Mucosa of descending colon (tissue), 3 donors: ENCODE results near the gene EEPD1. TPM values are rescaled to one million over a fixed set of nuclear protein-coding genes. Genes with fewer than 3 reads are reported as not detected.

Source experiments
- ATAC-seq: fragments of 200-7000 bp; cut with Tn5 transposase; one replicate; pipeline ENCODE4 v1.9.1; 2020; ENCODE audit warnings: mild to moderate bottlenecking, moderate library complexity
- DNase-seq, 3 donors: peaks; one replicate each; pipeline ENCODE4 v3.0.0-alpha.2; 2020
- H3K36me3 ChIP-seq: fragments of 200-600 bp; one replicate; pipeline ENCODE4 v1.8.0; 2021; ENCODE audit warnings: low read depth, mild to moderate bottlenecking
- H3K4me1 ChIP-seq: fragments of 200-600 bp; one replicate; pipeline ENCODE4 v1.8.0; 2021; ENCODE audit warnings: low read depth, mild to moderate bottlenecking
- H3K4me3 ChIP-seq: fragments of 200-600 bp; one replicate; pipeline ENCODE4 v1.8.0; 2021; ENCODE audit warnings: mild to moderate bottlenecking
- H3K9me3 ChIP-seq: fragments of 200-600 bp; one replicate; pipeline ENCODE4 v1.8.0; 2021; ENCODE audit warnings: mild to moderate bottlenecking
- intact Hi-C, 2 donors: fragments of 100-400 bp; cut with DNase I in 1 of 2; cut with micrococcal nuclease in 1 of 2; formaldehyde crosslinking; loops; one replicate each; pipeline versions ENCODE4 v1.11.0 to v1.11.1; 2022; cut with DNase I, micrococcal nuclease
- total RNA-seq, 3 donors: library from RNA; stranded (reverse); fragmentation: NEBNext Ultra II Directional in 2 of 3; extraction: Animal tissue kit (Norgen Biotek cat#: 25700) in 2 of 3; gene quantifications; one replicate each; pipeline versions ENCODE4 v1.2.1 to v1.2.4, GENCODE V29; 2021 to 2023
- TF ChIP-seq, protein P1 (sequence below): fragments of 200-600 bp; IDR thresholded peaks from one replicate; pipeline ENCODE4 v1.8.0; 2022; ENCODE audit warnings: antibody characterized with exemption, mild to moderate bottlenecking
- donor health status: DM: no; HTN: no; CAD: no; lungs with moderate emphysema.
- donor health status: DM: no; HTN: no; CAD: no.
- donor health status: DM: no; HTN: yes; CAD: no.

EEPD1 gene
- total RNA-seq, 3 donors from 2014 or later: 9.9 to 16.8 (median 16.3) TPM

DNA sequence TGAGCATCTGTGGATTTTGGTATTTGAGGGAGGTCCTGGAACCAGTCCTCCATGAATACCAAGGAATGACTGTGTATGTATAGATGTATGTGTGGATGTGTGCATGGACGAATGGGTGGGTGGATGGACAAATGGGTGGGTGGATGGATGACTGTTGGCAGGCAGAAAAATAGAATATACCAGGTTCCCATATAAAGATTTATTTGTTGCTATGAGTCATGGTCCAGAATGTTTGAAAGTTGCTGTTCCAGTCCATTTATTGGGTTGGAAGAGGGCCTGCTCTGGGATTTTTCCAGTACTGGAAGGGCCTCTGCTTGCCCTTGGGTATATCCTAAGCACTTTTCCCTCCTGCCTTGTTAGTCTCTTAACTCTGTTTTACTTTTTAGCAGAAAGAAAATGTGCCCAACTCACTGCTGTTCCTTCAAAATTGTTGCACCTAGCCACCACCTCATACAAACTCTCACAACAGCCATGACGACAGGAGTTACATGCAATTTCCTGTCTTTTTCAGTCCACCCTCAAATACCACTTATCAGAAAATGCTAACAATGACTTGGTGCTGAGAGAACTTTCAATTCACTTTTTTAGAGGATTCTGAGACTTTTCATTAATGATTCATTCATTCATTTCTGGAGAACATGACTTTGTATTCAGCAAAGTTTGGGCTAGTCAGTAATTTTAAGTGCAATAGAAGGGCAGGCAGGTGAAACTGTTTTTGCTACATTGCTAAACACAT lies 108.1 kb downstream of the EEPD1 start:
- no peak for DNase-seq
- intact Hi-C loops: no loop called here
- H3K4me3 ChIP-seq: no peak overlapping the region
- no peaks in the 10 kb centered on the region for H3K36me3 ChIP-seq
- H3K4me1 ChIP-seq: peaks cover 49% of the 10 kb centered on the region
- TF ChIP-seq, protein P1, sequence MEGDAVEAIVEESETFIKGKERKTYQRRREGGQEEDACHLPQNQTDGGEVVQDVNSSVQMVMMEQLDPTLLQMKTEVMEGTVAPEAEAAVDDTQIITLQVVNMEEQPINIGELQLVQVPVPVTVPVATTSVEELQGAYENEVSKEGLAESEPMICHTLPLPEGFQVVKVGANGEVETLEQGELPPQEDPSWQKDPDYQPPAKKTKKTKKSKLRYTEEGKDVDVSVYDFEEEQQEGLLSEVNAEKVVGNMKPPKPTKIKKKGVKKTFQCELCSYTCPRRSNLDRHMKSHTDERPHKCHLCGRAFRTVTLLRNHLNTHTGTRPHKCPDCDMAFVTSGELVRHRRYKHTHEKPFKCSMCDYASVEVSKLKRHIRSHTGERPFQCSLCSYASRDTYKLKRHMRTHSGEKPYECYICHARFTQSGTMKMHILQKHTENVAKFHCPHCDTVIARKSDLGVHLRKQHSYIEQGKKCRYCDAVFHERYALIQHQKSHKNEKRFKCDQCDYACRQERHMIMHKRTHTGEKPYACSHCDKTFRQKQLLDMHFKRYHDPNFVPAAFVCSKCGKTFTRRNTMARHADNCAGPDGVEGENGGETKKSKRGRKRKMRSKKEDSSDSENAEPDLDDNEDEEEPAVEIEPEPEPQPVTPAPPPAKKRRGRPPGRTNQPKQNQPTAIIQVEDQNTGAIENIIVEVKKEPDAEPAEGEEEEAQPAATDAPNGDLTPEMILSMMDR: no peak
- no peaks in the 10 kb centered on the region for H3K9me3 ChIP-seq
- peak; percentile 30 for ATAC-seq

DNA sequence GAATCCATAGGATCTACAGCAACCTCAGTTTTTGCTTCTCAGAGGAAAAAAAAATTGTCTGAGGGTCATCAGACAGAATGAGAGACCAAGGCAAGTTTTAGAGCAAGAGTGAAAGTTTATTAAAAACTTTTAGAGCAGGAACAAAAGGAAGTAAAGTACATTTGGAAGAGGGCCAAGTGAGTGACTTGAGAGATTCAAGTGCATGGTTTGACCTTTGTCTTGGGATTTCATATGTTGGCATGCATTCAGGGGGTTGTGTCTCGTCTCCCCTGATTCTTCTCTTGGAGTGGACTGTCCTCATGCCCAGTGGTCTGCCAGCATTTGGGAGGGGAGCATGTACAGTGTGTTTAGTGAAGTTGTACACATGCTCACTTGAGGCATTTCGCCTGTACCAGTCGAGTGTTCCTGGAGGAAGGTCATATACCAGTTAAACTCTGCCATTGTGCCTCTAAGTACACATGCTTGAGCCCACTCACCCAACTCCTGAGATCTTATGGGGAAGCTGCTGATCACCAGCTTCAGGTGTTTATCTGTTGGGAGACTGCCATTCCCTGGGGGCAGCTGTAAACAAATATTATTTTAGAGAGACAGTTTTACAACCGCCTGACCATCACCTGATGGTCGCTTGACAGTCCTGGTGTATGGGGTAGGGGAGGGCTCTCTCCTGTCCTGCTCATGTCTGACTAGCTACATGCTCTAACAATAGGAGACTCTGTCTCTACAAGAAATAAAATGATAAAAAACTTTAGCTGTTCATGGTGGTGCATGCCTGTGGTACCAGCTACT lies 109.4 kb downstream of the EEPD1 start:
- no peak overlapping the region for H3K4me3 ChIP-seq
- H3K4me1 ChIP-seq: peaks cover 51% of the 10 kb centered on the region
- ATAC-seq: peak; percentile 17

DNA sequence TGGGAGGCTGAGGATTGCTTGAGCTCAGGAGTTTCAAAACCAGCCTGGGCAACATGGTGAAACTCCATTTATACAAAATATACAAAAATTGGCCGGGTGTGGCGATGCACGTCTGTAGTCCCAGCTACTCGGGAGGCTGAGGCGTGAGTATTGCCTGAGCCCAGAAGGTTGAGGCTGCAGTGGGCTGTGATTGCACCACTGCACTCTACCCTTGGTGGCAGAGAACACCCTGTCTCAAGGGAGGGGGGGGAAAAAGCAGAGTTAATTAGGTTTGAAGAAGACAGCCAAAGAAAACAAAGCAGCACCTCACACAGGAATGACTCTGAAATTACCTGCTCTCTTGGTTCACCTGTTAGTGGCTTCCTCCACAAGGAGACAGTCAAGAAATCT lies 110.0 kb downstream of the EEPD1 start:
- no peak for ATAC-seq
- Histone ChIP-seq H3K36me3 (no peaks in the 10 kb centered on the region), H3K4me1 (peaks cover 51% of the 10 kb centered on the region), H3K9me3 (no peaks in the 10 kb centered on the region), H3K4me3 (no peak overlapping the region)
- intact Hi-C loops: no loop called here
- DNase-seq: no peak
- TF ChIP-seq, protein P1: no peak

More for the DNA sequence above, 109.4 kb downstream of the EEPD1 start:
- TF ChIP-seq, protein P1: no peak
- intact Hi-C loops: no loop called here
- Histone ChIP-seq H3K9me3 (no peaks in the 10 kb centered on the region), H3K36me3 (no peaks in the 10 kb centered on the region)
- DNase-seq: no peak

DNA sequence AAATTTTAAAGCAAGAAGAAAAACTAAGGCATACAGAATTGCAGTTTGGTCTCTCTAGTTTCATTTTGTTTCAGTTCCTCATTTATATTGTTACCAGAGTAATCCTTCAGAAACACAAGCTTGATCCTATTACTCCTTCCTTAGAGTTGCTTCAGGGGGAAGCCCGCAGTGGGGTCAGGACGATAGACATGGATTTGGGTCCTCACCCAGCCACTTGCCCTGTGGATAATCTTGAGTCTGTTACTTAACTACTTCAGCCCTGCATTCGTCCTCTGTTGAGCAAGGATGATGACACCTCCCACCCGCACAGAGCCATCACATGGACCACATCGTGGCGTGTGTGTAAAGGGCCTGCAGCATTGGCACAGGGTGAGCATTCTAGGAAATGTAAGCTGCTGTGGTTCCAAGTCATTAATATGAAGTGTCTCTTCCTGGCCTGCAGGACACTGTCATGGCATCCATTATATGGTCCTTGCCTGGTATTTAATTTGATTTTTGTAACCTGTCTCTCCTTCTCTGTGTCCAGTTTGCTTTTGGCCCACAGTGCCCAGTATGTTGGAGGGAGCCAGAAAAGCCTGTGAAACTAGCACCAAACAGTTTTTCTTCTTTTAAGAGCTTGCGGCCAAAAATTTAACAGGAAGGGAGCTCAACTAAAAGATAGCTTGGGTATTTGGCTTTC lies 111.2 kb downstream of the EEPD1 start:
- DNase-seq (no peak), ATAC-seq (peak; percentile 40)
- peaks cover 45% of the 10 kb centered on the region for H3K4me1 ChIP-seq
- intact Hi-C loops: no loop called here
- no peaks in the 10 kb centered on the region for H3K36me3 ChIP-seq
- H3K9me3 ChIP-seq: no peaks in the 10 kb centered on the region
- H3K4me3 ChIP-seq: no peak overlapping the region
- TF ChIP-seq, protein P1: no peak

DNA sequence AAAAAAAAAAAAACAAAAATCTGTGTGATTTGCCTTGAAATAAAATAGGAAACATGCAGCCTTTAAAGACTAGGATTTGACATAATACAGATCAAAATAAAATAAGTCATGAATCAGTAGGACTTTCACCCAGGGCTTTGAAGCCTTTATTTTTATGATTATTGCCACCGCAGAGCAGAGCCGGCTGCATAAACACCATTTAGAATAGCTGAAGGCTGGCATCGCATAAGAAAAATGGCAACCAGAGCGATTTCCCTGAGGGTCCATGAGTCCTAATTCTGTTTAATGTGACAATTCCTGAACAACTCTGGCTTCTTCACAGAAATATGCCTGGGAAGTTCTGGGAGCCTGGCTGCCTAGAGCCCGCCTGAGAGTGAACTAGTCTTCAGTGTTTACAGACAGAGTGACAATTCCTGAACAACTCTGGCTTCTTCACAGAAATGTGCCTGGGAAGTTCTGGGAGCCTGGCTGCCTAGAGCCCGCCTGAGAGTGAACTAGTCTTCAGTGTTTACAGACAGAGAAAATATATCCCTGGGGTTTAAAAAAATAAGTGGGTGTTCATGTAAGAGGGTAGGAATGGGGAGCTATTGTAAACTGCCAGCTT lies 112.0 kb downstream of the EEPD1 start:
- Histone ChIP-seq H3K36me3 (no peaks in the 10 kb centered on the region), H3K4me1 (peaks cover 45% of the 10 kb centered on the region), H3K4me3 (no peak overlapping the region), H3K9me3 (no peaks in the 10 kb centered on the region)
- intact Hi-C loops: no loop called here
- DNase-seq (no peak), ATAC-seq (peak; percentile 66)
- TF ChIP-seq, protein P1: no peak
